ENCODE measurements around the gene GRIA4.

GRCh38 chr11:105881027-105881426, 271.2 kb downstream of the GRIA4 start:
- TF ChIP-seq, protein P1, sequence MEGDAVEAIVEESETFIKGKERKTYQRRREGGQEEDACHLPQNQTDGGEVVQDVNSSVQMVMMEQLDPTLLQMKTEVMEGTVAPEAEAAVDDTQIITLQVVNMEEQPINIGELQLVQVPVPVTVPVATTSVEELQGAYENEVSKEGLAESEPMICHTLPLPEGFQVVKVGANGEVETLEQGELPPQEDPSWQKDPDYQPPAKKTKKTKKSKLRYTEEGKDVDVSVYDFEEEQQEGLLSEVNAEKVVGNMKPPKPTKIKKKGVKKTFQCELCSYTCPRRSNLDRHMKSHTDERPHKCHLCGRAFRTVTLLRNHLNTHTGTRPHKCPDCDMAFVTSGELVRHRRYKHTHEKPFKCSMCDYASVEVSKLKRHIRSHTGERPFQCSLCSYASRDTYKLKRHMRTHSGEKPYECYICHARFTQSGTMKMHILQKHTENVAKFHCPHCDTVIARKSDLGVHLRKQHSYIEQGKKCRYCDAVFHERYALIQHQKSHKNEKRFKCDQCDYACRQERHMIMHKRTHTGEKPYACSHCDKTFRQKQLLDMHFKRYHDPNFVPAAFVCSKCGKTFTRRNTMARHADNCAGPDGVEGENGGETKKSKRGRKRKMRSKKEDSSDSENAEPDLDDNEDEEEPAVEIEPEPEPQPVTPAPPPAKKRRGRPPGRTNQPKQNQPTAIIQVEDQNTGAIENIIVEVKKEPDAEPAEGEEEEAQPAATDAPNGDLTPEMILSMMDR (IDR thresholded peaks at IDR 0.05) = no peak
- no peak for TF ChIP-seq POLR2AphosphoS5 (IDR thresholded peaks at IDR 0.05; ENCODE audit: insufficient read depth in 1 of 2, low read depth in 1 of 2)
